ENCODE measurements around the gene KCNT1. TPM values are rescaled to one million over a fixed set of nuclear protein-coding genes. Genes with fewer than 3 reads are reported as not detected.

The KCNT1 gene
- total and polyA plus RNA-seq, 2 donors (not counting 3 experiments of a cell fraction or from before 2014, with no cell fraction given) = not detected

DNA sequence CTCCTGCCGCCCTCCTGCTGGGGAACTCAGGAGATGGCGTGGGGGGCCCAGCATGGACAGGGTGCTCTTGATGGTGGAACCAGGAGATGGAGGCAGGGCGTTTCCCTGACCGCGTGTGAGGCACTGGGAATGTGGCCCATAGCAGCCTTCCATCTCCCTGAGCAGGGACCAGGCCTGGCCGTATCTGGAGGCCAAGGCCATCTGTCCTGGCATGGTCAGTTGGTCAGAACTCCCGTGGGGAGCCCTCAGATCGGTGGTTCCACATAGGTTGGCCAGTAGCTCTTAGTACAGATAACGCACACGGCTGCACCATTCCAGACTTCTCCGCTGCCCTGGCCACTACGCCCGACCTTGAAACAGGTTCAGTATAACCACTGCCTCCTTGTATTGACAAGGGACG, 77.6 kb downstream of the KCNT1 start:
- no peaks in the 10 kb centered on the region for H3K4me1 ChIP-seq (ENCODE audit: control insufficient read depth, extremely low read depth, insufficient read depth, low read length)
- H3K79me2 ChIP-seq (ENCODE audit: control insufficient read depth, insufficient read depth, low read length) = no peaks in the 10 kb centered on the region
- H3K9ac ChIP-seq (replicated peaks; ENCODE audit: extremely low read depth, insufficient read depth, low read length) = no peak overlapping the region
- no peaks in the 10 kb centered on the region for H3K36me3 ChIP-seq (ENCODE audit: control insufficient read depth in 2 of 2, extremely low read depth in 1 of 2, insufficient read depth in 2 of 2, low read length in 2 of 2)
- FAIRE-seq = no peak
- no peak for TF ChIP-seq JUN (IDR thresholded peaks at IDR 0.05; ENCODE audit: borderline replicate concordance, insufficient read depth, insufficient read length, low read depth)
- TF ChIP-seq POLR2AphosphoS5 (IDR thresholded peaks at IDR 0.05; ENCODE audit: insufficient read depth, low read depth, low read length) = no peak
- no peak for TF ChIP-seq GATA2 (IDR thresholded peaks at IDR 0.05; ENCODE audit: insufficient read depth, insufficient read length, low read depth, low read length)
- TF ChIP-seq FOS (IDR thresholded peaks at IDR 0.05; ENCODE audit: borderline replicate concordance, insufficient read depth, low read length) = no peak
- TF ChIP-seq MAX (IDR thresholded peaks at IDR 0.05; ENCODE audit: insufficient read depth, insufficient read length) = no peak
- TF ChIP-seq MYC (IDR thresholded peaks at IDR 0.05; ENCODE audit: low read depth, low read length) = no peak
- no peak for TF ChIP-seq EZH2 (IDR thresholded peaks at IDR 0.05; ENCODE audit: borderline replicate concordance, low read depth, low read length, severe bottlenecking)
- TF ChIP-seq POLR2A (IDR thresholded peaks at IDR 0.05; ENCODE audit: low read depth, low read length) = no peak
- dilution Hi-C loops (cut with MboI; ENCODE audit: extremely low pct_ligation_motif_present, low sequenced_read_pairs) = no loop called here
- no peaks in the 10 kb centered on the region for H3K9me1 ChIP-seq (replicated peaks; ENCODE audit: control insufficient read depth, extremely low read depth, insufficient read depth, low read length)
- ChIA-PET CTCF (no interaction called here), POLR2A (no interaction called here)
- H3K27ac ChIP-seq (ENCODE audit: insufficient read depth, low read depth, low read length) = no peak overlapping the region
- H3K9me3 ChIP-seq (replicated peaks; ENCODE audit: control insufficient read depth, insufficient read depth, low read length) = no peaks in the 10 kb centered on the region
- H3K4me3 ChIP-seq (replicated peaks in 1 of 3; ENCODE audit: insufficient read depth in 1 of 3, low read depth in 1 of 3, low read length in 3 of 3) = no peak overlapping the region
- H4K20me1 ChIP-seq (replicated peaks; ENCODE audit: control insufficient read depth, extremely low read depth, insufficient read depth, low read length) = no peaks in the 10 kb centered on the region
- no peak overlapping the region for H2AFZ ChIP-seq (ENCODE audit: low read depth, low read length)
- no peak for DNase-seq (ENCODE audit: low read depth, low spot score)
- H3K27me3 ChIP-seq (ENCODE audit: control insufficient read depth in 2 of 2, insufficient read depth in 2 of 2, low read length in 2 of 2) = no peaks in the 10 kb centered on the region
- BruUV-seq (replicated peaks) = no TSS peak
- H3K4me2 ChIP-seq (ENCODE audit: insufficient read depth, low read length) = no peak overlapping the region
- intact Hi-C loops (cut with micrococcal nuclease) = no loop called here

GRCh38 chr9:135780086-135780485, 78.1 kb downstream of the KCNT1 start:
- Histone ChIP-seq H3K4me2 (ENCODE audit: insufficient read depth, low read length) (no peak overlapping the region), H3K36me3 (ENCODE audit: control insufficient read depth in 2 of 2, extremely low read depth in 1 of 2, insufficient read depth in 2 of 2, low read length in 2 of 2) (no peaks in the 10 kb centered on the region), H3K79me2 (ENCODE audit: control insufficient read depth, insufficient read depth, low read length) (no peaks in the 10 kb centered on the region), H3K9me1 (replicated peaks; ENCODE audit: control insufficient read depth, extremely low read depth, insufficient read depth, low read length) (no peaks in the 10 kb centered on the region), H4K20me1 (replicated peaks; ENCODE audit: control insufficient read depth, extremely low read depth, insufficient read depth, low read length) (no peaks in the 10 kb centered on the region), H3K27me3 (ENCODE audit: control insufficient read depth in 2 of 2, insufficient read depth in 2 of 2, low read length in 2 of 2) (no peaks in the 10 kb centered on the region), H3K9me3 (replicated peaks; ENCODE audit: control insufficient read depth, insufficient read depth, low read length) (no peaks in the 10 kb centered on the region), H2AFZ (ENCODE audit: low read depth, low read length) (no peak overlapping the region), H3K9ac (replicated peaks; ENCODE audit: extremely low read depth, insufficient read depth, low read length) (no peak overlapping the region), H3K4me3 (replicated peaks in 1 of 3; ENCODE audit: insufficient read depth in 1 of 3, low read depth in 1 of 3, low read length in 3 of 3) (no peak overlapping the region), H3K4me1 (ENCODE audit: control insufficient read depth, extremely low read depth, insufficient read depth, low read length) (no peaks in the 10 kb centered on the region), H3K27ac (ENCODE audit: insufficient read depth, low read depth, low read length) (no peak overlapping the region)
- CTCF ChIA-PET = no interaction called here
- dilution Hi-C loops (cut with MboI; ENCODE audit: extremely low pct_ligation_motif_present, low sequenced_read_pairs) = no loop called here
- no peak for FAIRE-seq
- POLR2A ChIA-PET = no interaction called here
- intact Hi-C loops (cut with micrococcal nuclease) = no loop called here
- no TSS peak for BruUV-seq (replicated peaks)
- no peak for DNase-seq (ENCODE audit: low read depth, low spot score)
- TF ChIP-seq POLR2A (IDR thresholded peaks at IDR 0.05; ENCODE audit: low read depth, low read length) (no peak), JUN (IDR thresholded peaks at IDR 0.05; ENCODE audit: borderline replicate concordance, insufficient read depth, insufficient read length, low read depth) (no peak), MAX (IDR thresholded peaks at IDR 0.05; ENCODE audit: insufficient read depth, insufficient read length) (no peak), FOS (IDR thresholded peaks at IDR 0.05; ENCODE audit: borderline replicate concordance, insufficient read depth, low read length) (no peak), MYC (IDR thresholded peaks at IDR 0.05; ENCODE audit: low read depth, low read length) (no peak), POLR2AphosphoS5 (IDR thresholded peaks at IDR 0.05; ENCODE audit: insufficient read depth, low read depth, low read length) (no peak), CTCF (IDR thresholded peaks at IDR 0.05; ENCODE audit: extremely low read depth in 1 of 2, insufficient read depth in 1 of 2, low read depth in 1 of 2, low read length in 2 of 2) (no peak), EZH2 (IDR thresholded peaks at IDR 0.05; ENCODE audit: borderline replicate concordance, low read depth, low read length, severe bottlenecking) (no peak)
